Spleen (tissue), 11 donors: ENCODE measurements around the gene ZNF474. TPM values are rescaled to one million over a fixed set of nuclear protein-coding genes. Genes with fewer than 3 reads are reported as not detected.

ENCODE experiments used
- DNase-seq: peaks from one replicate; pipeline ENCODE4 v3.0.0-alpha.2; 2020
- H3K27ac ChIP-seq, 8 donors: fragments of 200-600 bp; sonication (generic) in 7 of 8; 1 replicate in 4 of 8; 2 replicates in 4 of 8; pipeline versions ENCODE4 v1.5.0 to v1.8.0; 2016 to 2021; ENCODE audit warnings: inconsistent platforms in 4 of 8, mild to moderate bottlenecking in 4 of 8, moderate library complexity in 1 of 8
- H3K27me3 ChIP-seq, 7 donors: fragments of 200-600 bp; sonication (generic) in 6 of 7; replicated peaks in 1 of 7; 1 replicate in 4 of 7; 2 replicates in 3 of 7; pipeline versions ENCODE4 v1.5.0 to v1.8.0; 2016 to 2021; ENCODE audit warnings: inconsistent platforms in 3 of 7, mild to moderate bottlenecking in 1 of 7
- H3K36me3 ChIP-seq, 6 donors: fragments of 200-600 bp; sonication (generic) in 5 of 6; 1 replicate in 4 of 6; 2 replicates in 2 of 6; pipeline versions ENCODE4 v1.5.0 to v1.8.0; 2016 to 2021; ENCODE audit warnings: inconsistent platforms in 2 of 6
- H3K4me1 ChIP-seq, 6 donors: fragments of 200-600 bp; sonication (generic) in 5 of 6; 1 replicate in 3 of 6; 2 replicates in 3 of 6; pipeline versions ENCODE4 v1.5.0 to v1.8.0; 2016 to 2021; ENCODE audit warnings: inconsistent platforms in 3 of 6
- H3K4me3 ChIP-seq, 8 donors: fragments of 200-600 bp; sonication (generic) in 7 of 8; 1 replicate in 4 of 8; 2 replicates in 4 of 8; pipeline versions ENCODE4 v1.5.0 to v1.8.0; 2016 to 2021; ENCODE audit warnings: inconsistent platforms in 4 of 8, mild to moderate bottlenecking in 4 of 8, moderate library complexity in 2 of 8
- H3K9me3 ChIP-seq, 8 donors: fragments of 200-600 bp; sonication (generic) in 7 of 8; 1 replicate in 4 of 8; 2 replicates in 4 of 8; pipeline versions ENCODE4 v1.5.0 to v1.8.0; 2016 to 2021; ENCODE audit warnings: inconsistent platforms in 4 of 8
- CTCF ChIP-seq, 11 experiments: fragments of 200-600 bp in 7 of 11; fragments of 450-650 bp in 4 of 11; sonication (generic) in 4 of 11; IDR thresholded peaks in 8 of 11; conservative IDR thresholded peaks in 3 of 11; 1 replicate in 7 of 11; 2 replicates in 4 of 11; pipeline versions ENCODE4 v1.4.0 to v1.8.0; 2016 to 2021; ENCODE audit warnings: antibody characterized with exemption in 11 of 11, inconsistent platforms in 4 of 11, mild to moderate bottlenecking in 1 of 11
- POLR2A ChIP-seq, 3 donors: fragments of 450-650 bp; IDR thresholded peaks; one replicate each; pipeline ENCODE4 v1.5.1; 2017; ENCODE audit warnings: antibody characterized with exemption in 3 of 3, mild to moderate bottlenecking in 1 of 3
- POLR2AphosphoS5 ChIP-seq, 3 donors: sonication (generic); formaldehyde crosslinking; IDR thresholded peaks; one replicate each; pipeline ENCODE4 v1.5.1; 2017; ENCODE audit warnings: antibody characterized with exemption in 3 of 3
- WGBS, 5 donors: extraction: QIAGEN DNeasy Blood & Tissue Kit in 3 of 5; methylation state at CpG; one replicate each; pipeline versions ENCODE4 v1.1.5 to v1.1.7; 2013 to 2018; 5-methylcytosine and 5-hydroxymethylcytosine counted together
- intact Hi-C: fragments of 100-400 bp; cut with DNase I; formaldehyde crosslinking; loops from one replicate; pipeline ENCODE4 v1.15.0; 2023; ENCODE audit warnings: low total_unique reads
- polyA plus RNA-seq, 3 donors: library from polyadenylated mRNA; stranded (reverse); fragments of 200-250 nt; gene quantifications; one replicate each; pipeline ENCODE4 v1.2.1, GENCODE V29; 2013
- total RNA-seq, 7 donors: library from RNA; depleted of rRNA in 3 of 7; stranded (reverse); fragments of >200 nt in 3 of 7; fragmentation: NEBNext Ultra II Directional in 4 of 7; extraction: Animal tissue kit (Norgen Biotek cat#: 25700) in 4 of 7; gene quantifications; one replicate each; pipeline versions ENCODE4 v1.1.0 to v1.2.1, GENCODE V29; 2016 to 2021
- donor health status: healthy with polysubstance abuse.
- donor health status: DM: no; HTN: no; CAD: no; lungs with moderate emphysema.
- donor health status: DM: no; HTN: no; CAD: no.
- donor health status: Bipolar disorder and iron deficiency.
- donor health status: healthy.
- donor health status: DM: no; HTN: no; CAD: no.
- donor health status: DM: yes; HTN: yes; CAD: no.

The ZNF474 gene
- total and polyA plus RNA-seq, 10 donors = 0.05 to 0.60 (median 0.42) TPM; not detected in 5

DNA sequence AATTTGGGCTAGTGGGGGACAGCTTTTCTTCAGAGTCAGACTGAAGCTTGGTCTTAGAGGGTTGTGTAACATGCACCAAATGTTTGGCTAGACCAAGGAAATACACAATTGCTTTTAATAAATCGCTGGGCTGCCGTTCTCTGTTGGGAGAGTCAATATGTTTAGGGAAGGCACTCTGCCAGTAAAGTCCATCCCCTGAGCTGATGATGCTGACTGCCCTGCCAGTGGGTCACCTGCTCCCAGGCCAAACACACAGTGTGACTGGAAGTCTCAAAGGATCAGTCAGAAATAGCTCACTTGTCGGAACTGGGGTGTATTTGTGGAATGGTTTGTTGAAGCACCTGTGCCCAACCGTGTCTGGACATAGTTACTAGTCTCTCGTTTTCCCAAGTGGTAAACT, 17.9 kb upstream of the ZNF474 start:
- WGBS, 5 donors = 88 to 95% (median 90%) methylated on average over 5 of the region's 5 CpGs
- Histone ChIP-seq H3K4me3 (no peak overlapping the region), H3K36me3 (no peaks in the 10 kb centered on the region), H3K27ac (no peak overlapping the region), H3K27me3 (no peaks in the 10 kb centered on the region), H3K9me3 (no peaks in the 10 kb centered on the region), H3K4me1 (peaks cover 0 to 3% (median 0%) of the 10 kb centered on the region in 6 donors)
- DNase-seq = no peak
- intact Hi-C loops = no loop called here
- TF ChIP-seq POLR2AphosphoS5 (IDR thresholded peaks at IDR 0.05) (no peak), POLR2A (IDR thresholded peaks at IDR 0.05) (no peak), CTCF (IDR thresholded peaks at IDR 0.05 in 8 of 11, conservative IDR thresholded peaks at IDR 0.05 in 3 of 11) (no peak)

DNA sequence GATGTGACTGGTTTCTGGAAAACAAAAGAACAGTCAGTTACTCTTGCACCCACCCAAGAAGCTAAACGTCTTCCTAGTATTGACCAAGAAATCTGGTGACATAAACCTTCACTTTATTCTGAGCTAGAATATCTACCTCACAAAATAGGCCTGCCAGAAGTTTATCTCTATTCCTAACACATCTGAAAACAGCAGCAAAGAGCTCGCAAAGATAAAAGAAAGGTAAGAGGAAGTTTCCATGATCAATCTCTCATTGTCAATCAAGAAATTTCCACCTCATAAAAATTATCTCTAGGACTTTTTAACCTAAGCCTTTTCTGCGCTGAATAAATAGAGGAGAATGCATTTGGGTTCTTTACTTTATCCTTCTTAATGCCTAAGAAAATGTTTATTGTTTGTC, 17.3 kb upstream of the ZNF474 start:
- no peak for TF ChIP-seq POLR2A (IDR thresholded peaks at IDR 0.05)
- TF ChIP-seq CTCF (IDR thresholded peaks at IDR 0.05 in 8 of 11, conservative IDR thresholded peaks at IDR 0.05 in 3 of 11) = no peak
- no peak for TF ChIP-seq POLR2AphosphoS5 (IDR thresholded peaks at IDR 0.05)
- H3K27ac ChIP-seq = no peak overlapping the region
- no peak overlapping the region for H3K4me3 ChIP-seq
- no peaks in the 10 kb centered on the region for H3K27me3 ChIP-seq
- no peaks in the 10 kb centered on the region for H3K9me3 ChIP-seq
- no peak for DNase-seq
- intact Hi-C loops = no loop called here
- H3K4me1 ChIP-seq = peaks cover 0 to 3% (median 0%) of the 10 kb centered on the region in 6 donors
- 47 to 57% (median 55%) methylated on average over 3 of the region's 3 CpGs for WGBS, 5 donors
- no peaks in the 10 kb centered on the region for H3K36me3 ChIP-seq

DNA sequence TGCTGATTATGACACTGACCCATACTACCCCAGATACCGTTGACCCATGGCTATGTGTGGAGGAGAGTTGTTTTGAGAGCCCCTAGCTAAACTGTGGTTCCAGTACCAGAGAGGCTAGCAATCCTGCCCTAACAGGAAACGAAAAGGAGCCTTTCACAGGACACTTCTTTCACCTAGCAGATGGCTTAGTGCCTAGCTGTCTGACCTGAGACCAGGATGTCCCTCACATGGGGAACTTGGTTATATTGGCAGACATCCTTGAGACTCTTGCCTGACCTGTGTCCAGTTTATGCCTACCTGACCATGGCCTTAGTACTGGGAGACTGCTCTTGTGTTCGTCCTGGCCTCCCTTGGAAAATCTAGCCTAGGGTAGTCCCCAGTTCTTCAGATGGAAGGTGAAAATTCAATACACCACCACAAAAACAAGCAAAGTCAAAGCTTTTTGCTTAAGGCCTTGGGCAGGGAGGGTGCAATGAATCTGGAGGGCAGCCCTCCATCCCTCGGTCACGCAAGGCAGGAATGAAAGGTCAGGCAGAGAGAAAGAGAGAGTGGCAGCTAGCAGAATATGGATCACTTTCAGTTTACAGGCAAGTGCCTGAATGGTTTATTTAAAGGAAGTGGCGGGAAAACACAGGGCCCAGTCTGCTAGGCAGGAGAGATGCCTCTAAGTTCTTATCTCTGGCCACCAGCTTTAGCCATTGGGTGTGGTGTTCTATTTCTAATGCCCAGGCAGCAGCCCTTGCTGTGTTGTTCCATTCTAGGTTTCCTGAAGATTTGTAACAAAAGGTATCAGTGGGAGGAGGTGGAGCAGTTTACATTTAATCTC, 16.4 kb upstream of the ZNF474 start:
- Histone ChIP-seq H3K27ac (peak overlapping the region in 1 of 8 donors; percentile 70), H3K9me3 (no peaks in the 10 kb centered on the region), H3K36me3 (no peaks in the 10 kb centered on the region), H3K27me3 (no peaks in the 10 kb centered on the region), H3K4me1 (peaks cover 0 to 3% (median 0%) of the 10 kb centered on the region in 6 donors), H3K4me3 (no peak overlapping the region)
- 58 to 76% (median 67%) methylated on average over 5 to 6 of the region's 6 CpGs for WGBS, 5 donors
- DNase-seq = no peak
- intact Hi-C loops = no loop called here
- no peak for TF ChIP-seq POLR2AphosphoS5 (IDR thresholded peaks at IDR 0.05)
- TF ChIP-seq CTCF (IDR thresholded peaks at IDR 0.05 in 8 of 11, conservative IDR thresholded peaks at IDR 0.05 in 3 of 11) = no peak
- no peak for TF ChIP-seq POLR2A (IDR thresholded peaks at IDR 0.05)

DNA sequence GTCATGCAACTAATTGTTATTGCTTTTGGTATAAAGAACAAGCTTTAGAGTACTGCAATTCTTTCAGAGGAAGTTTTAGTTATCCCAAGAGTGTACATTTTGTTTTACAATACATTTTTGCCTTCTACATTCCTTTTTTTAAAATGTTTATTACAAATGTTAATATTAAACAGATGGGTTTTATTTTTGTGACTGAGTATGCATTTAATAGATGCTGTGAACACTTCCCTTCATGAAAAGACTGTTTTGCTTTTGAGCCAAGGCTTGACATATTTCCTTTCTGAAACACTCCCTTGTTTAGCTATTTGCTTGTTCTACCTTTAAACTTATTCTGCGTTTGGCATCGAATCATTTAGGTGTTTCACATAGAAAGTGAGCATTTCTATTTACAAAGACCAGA, 14.8 kb upstream of the ZNF474 start:
- Histone ChIP-seq H3K27ac (no peak overlapping the region), H3K36me3 (no peaks in the 10 kb centered on the region), H3K9me3 (no peaks in the 10 kb centered on the region), H3K4me1 (peaks cover 0 to 3% (median 0%) of the 10 kb centered on the region in 6 donors), H3K4me3 (no peak overlapping the region), H3K27me3 (no peaks in the 10 kb centered on the region)
- intact Hi-C loops = no loop called here
- no peak for DNase-seq
- 89 to 99% (median 95%) methylated on average over 2 of the region's 2 CpGs for WGBS, 5 donors
- no peak for TF ChIP-seq CTCF (IDR thresholded peaks at IDR 0.05 in 8 of 11, conservative IDR thresholded peaks at IDR 0.05 in 3 of 11)
- TF ChIP-seq POLR2AphosphoS5 (IDR thresholded peaks at IDR 0.05) = no peak
- no peak for TF ChIP-seq POLR2A (IDR thresholded peaks at IDR 0.05)
